GM18858 (cell line): ENCODE measurements around the gene PCK2.

Experiments used
- ATAC-seq: cut with Tn5 transposase; IDR thresholded peaks from one replicate; pipeline ENCODE4 v1.9.1; 2021; ENCODE audit not compliant: unreplicated experiment

Gene PCK2

DNA sequence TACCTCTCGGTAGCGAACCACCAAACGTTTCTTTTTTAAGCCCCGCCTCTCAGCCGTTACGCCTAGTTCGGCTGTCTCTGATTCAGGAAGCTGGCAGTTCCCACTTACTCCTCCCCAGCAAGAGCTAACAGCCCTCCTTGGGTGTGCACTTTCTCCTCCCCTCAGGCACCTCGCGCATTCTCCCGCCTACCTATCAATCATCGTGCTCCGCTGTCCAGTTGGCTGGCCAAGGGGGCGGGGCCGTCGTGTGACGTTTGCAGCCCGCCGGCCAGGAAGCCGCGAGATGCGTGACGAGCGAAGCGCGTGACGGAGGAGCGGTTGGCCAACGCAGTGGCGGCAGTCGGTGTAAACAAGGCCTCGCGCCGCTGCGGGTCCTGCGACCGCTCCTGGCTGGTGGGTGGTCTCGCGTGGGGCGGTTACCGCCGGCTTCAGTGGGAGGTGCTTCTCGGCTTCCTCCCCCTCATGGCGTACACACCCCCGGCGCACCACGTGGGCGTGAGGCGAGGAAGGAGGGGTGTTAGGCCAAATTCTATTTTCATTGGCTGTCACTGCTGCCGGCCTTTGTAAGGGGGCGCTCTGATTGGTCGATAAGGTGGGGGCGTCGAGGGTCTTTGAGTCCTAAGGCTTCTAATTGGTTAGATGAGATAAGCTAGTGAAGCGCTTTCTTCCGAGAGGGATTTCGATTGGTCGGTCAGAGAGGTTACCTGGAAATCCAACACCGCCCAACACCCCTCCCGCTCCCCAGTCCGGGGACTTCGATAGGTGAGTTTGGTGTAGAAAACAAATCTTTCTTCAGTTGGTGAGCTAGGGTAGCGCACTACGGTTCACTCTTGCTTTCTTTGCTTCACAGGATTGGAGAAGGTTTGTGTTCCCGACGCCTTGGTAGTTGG, 20.7 kb downstream of the PCK2 start, which contains the start of the genes DCAF11 and NRL:
Gene DCAF11, plus strand, starts transcription at position 246 of the 890 bp plus-strand sequence. CDS start 818 bp downstream, outside the sequence.
Gene NRL, minus strand, starts transcription at position 418 of the 890 bp plus-strand sequence. CDS start 32,101 bp downstream, outside the sequence.
- ATAC-seq, result peak; percentile 80

DNA sequence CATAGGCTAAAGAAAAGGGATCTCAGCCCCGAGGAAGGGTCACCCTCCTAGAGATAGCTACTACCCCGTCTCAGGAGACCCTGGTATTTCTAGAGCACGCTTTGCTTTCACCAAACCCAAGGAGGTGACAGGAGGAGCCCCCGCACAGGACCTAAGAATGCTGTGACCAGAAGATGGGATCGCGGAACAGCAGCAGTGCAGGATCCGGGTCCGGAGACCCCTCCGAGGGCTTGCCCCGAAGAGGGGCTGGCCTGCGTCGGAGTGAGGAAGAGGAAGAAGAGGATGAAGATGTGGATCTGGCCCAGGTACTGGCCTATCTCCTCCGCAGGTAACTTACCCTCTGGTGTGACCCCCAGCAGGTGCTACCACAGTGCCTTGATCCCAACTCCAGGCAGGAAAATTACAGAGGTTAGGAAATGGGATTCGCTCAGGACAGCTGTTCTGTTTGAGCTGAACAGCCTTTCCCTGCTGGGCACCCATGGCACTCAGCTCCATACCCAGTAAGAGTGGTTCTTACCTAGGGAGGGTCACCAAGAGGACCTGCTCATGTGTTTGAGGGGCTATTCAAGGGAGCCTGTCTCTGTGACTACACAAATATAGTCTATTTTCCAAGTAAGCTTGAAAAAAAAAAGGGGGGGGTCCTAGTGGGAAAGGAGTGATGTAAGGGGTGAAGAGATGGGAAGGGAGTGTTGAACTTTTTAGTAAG, 21.5 kb downstream of the PCK2 start:
- no peak for ATAC-seq

DNA sequence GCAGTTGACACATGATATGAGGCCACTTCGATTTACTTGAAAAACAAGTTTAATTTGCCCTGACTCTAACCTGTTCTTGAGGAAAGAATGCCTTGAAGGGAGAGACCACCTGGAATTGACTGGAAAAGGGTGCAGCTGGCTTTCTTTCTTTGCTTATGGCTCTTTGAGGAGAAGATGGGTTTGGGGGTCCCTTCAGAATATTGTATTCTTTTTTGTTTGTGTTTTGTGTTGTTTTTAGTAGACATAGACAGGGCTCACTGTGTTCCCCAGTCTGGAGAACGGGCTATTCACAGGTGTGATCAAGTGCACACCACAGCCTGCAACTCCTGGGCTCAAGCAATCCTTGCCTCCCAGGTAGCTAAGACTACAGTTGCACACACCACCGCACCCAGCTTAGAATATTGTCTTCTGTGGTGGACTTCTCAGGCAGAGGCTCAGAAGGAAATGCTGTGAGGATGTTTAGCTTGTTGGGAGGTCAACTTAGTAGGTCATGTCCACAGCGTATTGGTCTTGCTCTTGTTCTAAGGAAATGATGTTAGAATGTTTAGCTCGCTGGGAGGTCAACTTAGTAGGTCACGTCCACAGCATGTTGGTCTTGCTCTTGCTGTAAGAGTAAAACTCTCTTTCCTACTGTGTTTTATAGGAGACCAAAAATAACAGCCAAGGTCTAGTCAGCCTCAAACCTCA, 22.2 kb downstream of the PCK2 start:
- no peak for ATAC-seq

DNA sequence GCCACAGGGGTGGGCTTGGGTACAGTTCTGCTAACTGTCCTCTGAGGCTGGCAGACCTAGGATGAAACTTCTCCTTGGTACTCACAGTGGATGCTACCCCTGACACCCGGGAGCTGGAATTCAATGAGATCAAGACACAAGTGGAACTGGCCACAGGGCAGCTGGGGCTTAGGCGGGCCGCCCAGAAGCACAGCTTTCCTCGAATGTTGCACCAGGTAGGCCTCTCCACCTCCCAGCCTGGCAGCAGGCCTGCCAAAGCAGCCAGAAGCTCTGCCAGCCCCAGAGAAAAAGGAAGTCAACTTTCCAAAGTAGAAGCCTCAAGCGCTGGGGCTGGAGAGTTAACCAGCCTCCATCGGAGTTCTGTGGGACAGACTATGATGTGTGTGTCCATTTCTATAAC, 23.1 kb downstream of the PCK2 start:
- no peak for ATAC-seq

DNA sequence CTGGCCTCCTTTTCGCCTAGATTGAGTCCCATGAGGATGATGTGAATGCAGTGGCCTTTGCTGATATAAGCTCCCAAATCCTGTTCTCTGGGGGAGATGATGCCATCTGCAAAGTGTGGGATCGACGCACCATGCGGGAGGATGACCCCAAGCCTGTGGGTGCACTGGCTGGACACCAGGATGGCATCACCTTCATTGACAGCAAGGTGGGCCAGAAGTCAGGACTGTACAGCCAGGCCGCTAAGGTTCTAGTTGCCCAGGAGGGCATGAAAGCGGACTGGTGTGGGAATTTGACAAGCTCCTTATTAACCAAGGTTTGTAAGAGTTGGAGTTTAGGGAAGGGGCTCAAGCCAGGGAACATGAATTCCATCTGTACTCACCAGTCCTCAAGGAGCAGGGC, 25.6 kb downstream of the PCK2 start:
- no peak for ATAC-seq

DNA sequence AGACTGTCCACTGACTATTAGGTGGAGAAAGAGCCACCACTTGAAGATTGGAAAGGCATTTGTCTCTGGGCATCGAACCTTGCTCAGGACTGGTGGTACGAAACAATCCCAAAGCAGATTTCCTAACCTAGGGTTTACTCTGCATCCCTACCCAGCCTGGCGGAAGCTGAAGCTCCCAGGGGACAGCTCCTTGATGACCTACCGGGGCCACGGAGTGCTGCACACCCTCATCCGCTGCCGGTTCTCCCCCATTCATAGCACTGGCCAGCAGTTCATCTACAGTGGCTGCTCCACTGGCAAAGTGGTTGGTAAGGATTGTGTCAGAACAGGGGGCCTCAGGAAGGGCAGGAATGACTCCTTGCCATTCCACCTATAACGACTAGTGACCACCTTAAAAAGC, 27.1 kb downstream of the PCK2 start:
- no peak for ATAC-seq

DNA sequence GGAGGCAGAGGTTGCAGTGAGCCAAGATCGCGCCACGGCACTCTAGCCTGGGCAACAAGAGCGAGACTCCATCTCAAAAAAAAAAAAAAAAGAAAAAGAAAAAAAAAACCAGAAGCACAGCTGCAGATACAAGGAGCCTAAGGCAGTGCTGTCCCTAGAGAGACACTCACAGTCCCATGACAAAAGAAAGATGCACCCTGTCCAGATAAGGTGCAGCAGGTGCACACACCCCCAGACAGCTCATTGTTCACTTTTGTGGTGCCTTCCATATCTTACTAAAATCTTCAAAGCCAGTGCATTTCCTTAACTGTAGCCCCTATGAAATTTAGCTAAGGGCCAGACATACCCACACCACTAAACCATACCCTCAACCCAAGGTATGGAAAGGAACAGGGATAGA, 28.3 kb downstream of the PCK2 start:
- no peak for ATAC-seq

DNA sequence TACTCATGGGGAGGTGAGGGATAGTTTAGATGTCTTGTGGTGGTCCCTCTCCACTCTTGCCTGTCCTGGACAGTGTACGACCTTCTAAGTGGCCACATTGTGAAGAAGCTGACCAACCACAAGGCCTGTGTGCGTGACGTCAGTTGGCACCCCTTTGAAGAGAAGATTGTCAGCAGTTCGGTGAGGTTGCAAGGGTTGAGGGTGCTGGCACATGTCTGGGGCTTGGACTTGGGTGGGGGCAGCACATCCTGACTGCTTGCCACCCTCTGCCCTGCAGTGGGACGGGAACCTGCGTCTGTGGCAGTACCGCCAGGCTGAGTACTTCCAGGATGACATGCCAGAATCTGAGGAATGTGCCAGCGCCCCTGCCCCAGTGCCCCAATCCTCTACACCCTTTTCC, 28.8 kb downstream of the PCK2 start:
- no peak for ATAC-seq

DNA sequence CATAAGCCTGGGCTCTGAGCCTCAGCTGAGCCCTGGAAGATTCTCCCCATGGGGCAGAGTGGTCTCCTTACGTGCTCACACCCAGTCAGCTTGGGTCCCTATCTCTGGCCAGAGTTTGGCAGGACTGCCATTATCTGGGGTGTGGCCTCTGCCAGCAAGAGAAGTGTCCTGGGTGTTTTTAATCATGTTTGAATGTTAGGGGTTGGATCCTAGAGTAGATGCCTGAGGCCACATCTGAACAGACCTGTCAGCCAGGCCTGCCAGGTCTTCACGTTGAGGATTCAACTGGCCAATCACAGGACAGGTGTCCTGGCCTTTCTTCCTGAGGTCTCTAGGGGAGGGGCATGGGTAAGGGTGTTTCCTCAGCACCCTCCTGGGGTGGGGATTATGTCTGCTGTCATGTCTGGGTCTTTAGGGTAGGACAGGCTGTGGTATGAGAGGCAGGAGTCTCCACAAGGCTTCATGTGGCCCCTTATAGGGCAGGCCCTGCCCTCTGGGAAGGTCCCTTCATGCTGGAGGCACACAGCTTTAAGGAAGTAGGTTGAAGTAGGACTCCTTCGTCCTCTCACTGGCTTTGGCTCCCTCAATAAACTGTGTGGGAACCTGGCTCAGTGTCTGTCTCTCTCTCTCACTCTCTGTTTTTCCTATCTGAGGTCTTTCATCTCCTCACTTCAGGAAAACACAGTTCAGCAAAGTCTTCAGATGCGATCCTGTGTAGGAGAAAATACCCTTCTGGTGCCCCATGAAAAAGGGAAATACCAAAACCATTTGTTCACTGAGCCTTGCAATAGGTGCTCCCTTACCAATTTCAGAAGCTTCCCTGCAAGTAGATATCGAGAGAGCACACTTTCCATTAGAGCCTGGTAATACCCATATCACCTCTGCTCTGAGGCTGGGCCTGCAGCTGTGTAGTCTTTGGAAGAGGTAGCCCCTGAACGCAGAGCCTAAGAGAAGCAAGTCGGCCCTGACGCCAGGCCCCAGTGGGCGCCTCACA, 29.6 kb downstream of the PCK2 start:
- ATAC-seq, result peak; percentile 44

DNA sequence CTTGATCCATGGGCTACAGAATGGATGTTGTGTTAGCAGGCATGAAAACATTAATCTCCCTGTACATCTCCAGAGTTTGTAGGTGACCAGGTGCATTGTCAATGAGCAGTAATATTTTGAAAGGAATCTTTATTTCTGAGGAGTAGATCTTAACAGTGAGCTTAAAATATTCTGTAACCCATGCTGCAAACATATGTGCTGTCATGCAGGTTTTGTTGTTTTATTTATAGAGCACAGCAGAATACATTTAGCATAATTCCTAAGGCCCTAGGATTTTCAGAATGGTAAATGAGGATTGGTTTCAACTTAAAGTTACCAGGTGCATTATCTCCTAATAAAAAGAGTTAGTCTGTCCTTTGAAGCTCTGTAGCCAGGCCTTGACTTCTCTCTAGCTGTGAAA, 32.8 kb downstream of the PCK2 start:
- no peak for ATAC-seq

DNA sequence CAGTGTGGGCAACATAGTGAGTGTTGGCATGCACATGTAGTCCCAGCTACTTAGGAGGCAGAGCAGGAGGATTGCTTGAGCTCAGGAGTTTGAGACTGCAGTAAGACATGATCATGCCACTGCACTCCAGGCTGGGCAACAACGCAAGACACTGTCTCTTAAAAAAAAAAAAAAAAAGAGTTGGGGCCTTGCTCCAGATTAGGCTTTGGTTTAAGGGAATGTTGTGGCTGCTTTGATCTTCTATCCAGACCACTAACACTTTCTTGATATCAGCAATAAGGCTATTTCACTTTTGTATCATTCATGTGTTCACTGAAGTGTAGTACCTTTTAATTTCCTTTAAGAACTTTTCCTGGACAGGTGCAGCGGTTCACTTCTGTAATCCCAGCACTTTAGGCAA, 33.6 kb downstream of the PCK2 start:
- ATAC-seq, result no peak

DNA sequence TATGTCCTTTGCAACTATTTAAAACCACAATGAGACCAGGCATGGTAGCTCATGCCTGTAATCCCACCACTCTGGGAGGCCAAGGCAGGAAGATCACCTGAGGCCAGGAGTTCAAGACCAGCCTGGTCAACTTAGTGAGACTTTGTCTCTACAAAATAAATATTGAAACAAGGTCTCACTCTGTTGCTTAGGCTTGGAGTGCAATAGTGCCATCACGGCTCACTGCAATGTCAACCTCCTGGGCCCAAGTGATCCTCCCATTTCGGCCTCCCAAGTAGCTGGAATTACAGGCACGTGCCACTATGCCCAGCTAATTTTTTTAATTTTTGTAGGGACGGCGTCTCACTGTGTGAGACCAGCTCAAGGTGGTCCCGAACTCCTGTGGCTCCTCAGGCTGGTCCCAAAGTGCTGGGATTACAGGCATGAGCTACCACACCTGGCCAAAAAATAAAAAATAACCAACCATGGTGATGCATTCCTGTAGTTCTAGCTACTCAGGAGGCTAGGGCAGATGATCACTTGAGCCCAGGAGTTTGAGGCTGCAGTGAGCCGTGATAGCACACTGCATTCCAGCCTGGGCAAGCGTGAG, 35.4 kb downstream of the PCK2 start:
- ATAC-seq, result no peak

DNA sequence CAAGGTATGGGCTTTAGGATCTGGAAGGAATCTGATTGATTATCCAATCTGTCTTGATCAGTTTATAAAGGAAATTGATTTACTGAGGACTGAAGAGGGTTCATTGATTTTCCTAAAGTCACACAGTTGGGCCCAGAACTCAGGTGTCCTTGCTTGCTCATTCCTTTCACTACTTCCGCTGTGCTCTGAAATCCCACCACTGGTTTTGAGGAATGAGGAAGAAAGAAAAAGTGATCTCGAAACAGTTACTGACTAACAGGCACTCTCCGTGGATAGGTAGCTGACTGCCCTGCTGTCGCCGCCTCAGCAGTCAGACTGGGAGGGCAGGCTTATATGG, 36.2 kb downstream of the PCK2 start, which contains the start of gene FITM1:
Gene FITM1, plus strand, starts transcription at position 280 of the 337 bp plus-strand sequence. CDS start 905 bp downstream, outside the sequence.
- no peak for ATAC-seq

DNA sequence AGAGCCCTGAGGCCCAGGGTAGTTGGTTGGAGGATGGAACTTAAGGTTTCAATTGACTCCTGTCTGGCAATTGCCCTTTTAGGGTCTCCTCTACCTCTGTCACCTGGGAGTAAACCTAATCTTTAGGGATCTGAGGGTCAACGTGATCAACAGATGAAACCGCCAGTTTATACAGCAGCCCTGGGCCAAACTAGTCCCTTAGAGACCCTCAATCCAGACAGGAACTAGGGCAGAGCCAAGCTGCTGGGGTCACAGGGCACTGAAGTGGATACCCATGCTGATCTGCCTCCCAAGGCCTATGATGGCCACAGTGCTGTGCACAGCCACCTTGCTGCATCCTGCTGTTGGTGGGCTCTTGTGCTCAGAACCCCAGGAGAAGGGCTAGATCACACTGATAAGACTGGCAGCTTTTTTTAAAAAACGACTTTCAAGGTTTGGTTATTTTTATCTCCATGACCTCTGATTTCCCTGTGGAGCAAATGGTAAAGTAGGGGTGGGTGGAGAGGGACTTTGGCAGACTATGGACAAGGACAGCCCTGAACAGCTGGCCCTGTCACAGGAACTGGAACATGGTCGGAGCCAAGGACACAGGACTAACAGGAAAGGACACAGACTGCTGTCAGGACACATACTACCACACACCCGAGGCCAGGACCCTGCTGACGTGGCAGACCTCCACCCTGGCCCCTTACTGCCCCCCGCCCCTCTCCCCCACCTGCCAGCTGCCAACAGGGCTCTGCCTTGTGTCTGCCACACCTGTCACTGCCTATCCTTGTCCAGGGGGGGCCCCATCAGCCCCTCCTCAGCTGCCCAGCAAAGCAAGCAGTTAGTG, 36.8 kb downstream of the PCK2 start:
- no peak for ATAC-seq

DNA sequence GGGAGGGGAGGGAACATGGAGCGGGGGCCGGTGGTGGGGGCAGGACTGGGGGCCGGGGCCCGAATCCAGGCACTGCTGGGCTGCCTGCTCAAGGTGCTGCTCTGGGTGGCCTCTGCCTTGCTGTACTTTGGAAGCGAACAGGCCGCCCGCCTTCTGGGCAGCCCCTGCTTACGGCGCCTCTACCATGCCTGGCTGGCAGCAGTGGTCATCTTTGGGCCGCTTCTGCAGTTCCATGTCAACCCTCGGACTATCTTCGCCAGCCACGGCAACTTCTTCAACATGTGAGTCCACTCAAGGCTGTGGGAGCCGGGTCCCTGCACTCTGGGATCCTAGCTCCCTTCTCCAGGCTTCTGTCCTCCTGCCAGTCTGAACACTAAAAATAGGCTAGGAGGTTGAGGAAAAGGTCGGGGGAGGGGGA, 37.4 kb downstream of the PCK2 start:
- ATAC-seq, result no peak

DNA sequence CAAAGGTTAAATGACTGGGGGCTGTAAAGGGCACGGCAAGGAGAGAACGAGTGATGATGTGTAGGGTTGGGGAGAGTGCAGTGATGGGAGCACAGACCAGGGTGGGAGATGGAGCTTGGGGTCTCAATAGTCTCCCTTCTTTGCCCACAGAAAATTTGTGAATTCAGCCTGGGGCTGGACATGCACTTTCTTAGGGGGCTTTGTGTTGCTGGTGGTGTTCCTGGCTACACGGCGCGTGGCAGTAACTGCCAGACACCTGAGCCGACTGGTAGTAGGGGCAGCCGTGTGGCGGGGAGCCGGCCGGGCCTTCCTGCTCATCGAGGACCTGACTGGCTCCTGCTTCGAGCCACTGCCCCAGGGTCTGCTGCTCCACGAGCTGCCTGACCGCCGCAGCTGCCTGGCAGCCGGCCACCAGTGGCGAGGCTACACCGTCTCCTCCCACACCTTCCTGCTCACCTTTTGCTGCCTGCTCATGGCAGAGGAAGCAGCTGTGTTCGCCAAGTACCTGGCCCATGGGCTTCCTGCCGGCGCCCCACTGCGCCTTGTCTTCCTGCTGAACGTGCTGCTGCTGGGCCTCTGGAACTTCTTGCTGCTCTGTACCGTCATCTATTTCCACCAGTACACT, 38.1 kb downstream of the PCK2 start:
- no peak for ATAC-seq

DNA sequence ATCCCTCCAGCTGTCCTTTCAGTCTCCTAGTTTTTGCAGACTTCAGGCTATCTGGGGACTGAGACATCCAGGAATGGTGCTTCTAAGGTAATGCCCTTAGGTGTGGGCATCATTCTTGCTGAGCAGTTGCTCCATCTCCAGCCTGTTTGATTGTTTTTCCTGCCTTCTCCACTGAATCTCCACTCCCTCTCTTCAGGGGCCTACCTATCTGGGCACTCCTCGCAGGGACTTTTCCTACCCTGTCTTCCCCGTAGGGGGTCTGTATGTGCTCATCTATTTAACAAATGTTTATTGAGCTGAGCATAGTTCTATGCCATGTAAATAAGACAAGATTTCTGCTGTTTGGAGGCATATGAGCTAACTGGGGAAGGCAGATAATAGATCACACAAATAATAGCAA, 38.9 kb downstream of the PCK2 start:
- no peak for ATAC-seq

DNA sequence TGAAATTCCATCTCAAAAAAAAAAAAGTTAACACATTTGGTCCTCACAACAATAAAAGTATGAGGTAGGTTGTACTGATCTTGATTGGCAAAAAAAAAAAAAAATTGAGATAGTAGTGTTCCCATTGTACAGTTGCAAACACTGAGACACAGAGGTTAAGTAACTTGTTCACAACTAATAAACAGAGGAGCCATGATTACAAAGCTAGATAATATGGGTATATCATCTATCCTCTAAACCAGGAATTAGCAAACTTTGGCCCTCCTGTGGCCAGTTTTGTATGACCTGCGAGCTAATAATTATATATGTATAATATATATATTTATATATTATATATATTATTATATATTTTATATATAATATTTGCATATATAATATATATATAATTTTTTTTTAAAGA, 39.6 kb downstream of the PCK2 start:
- ATAC-seq, result no peak

DNA sequence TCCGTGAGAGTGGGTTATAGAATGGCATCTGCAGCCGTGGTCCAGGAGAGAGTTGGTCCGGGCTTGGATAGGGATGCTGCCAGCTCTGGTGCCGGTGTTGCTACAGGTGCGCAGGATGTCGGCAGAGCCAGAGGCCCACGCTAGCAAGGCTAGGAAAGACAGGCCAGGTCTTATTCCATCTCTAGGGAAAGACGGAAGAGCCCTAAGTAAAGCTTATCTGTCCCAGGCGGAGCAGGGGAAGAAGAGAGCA, 41.4 kb downstream of the PCK2 start:
- no peak for ATAC-seq
